Heart left ventricle (tissue), 16 donors: ENCODE measurements around the gene SRSF11. TPM values are rescaled to one million over a fixed set of nuclear protein-coding genes. Genes with fewer than 3 reads are reported as not detected.

ENCODE experiments used
- ATAC-seq, 4 donors: fragments of 200-7000 bp; cut with Tn5 transposase; one replicate each; pipeline ENCODE4 v1.9.1; 2020 to 2022; ENCODE audit warnings: moderate library complexity in 4 of 4, mild to moderate bottlenecking in 3 of 4, moderate number of reproducible peaks in 1 of 4
- DNase-seq, 5 donors: peaks; one replicate each; pipeline ENCODE4 v3.0.0-alpha.2; 2020
- H3K27ac ChIP-seq, 12 donors: fragments of 200-600 bp; sonication (generic) in 4 of 12; one replicate each; pipeline versions ENCODE4 v1.5.0 to v1.8.0; 2016 to 2022; ENCODE audit warnings: mild to moderate bottlenecking in 2 of 12
- H3K27me3 ChIP-seq, 9 donors: fragments of 200-600 bp; sonication (generic) in 2 of 9; one replicate each; pipeline versions ENCODE4 v1.5.1 to v1.8.0; 2016 to 2022; ENCODE audit warnings: mild to moderate bottlenecking in 3 of 9
- H3K36me3 ChIP-seq, 9 donors: fragments of 200-600 bp; sonication (generic) in 2 of 9; one replicate each; pipeline versions ENCODE4 v1.5.0 to v1.8.0; 2018 to 2022; ENCODE audit warnings: mild to moderate bottlenecking in 2 of 9
- H3K4me1 ChIP-seq, 12 donors: fragments of 200-600 bp; sonication (generic) in 4 of 12; one replicate each; pipeline versions ENCODE4 v1.5.0 to v1.8.0; 2016 to 2022; ENCODE audit warnings: mild to moderate bottlenecking in 3 of 12
- H3K4me3 ChIP-seq, 12 donors: fragments of 200-600 bp; sonication (generic) in 4 of 12; one replicate each; pipeline versions ENCODE4 v1.5.0 to v1.8.0; 2017 to 2022; ENCODE audit warnings: mild to moderate bottlenecking in 9 of 12, moderate library complexity in 4 of 12
- H3K9me3 ChIP-seq, 12 donors: fragments of 200-600 bp; sonication (generic) in 4 of 12; one replicate each; pipeline versions ENCODE4 v1.5.0 to v1.8.0; 2016 to 2022; ENCODE audit warnings: mild to moderate bottlenecking in 1 of 12
- CTCF ChIP-seq, 12 donors: fragments of 200-600 bp; sonication (generic) in 4 of 12; IDR thresholded peaks; one replicate each; pipeline versions ENCODE4 v1.5.0 to v1.8.0; 2018 to 2022; ENCODE audit warnings: antibody characterized with exemption in 12 of 12, mild to moderate bottlenecking in 5 of 12
- POLR2A ChIP-seq, 2 donors: fragments of 450-650 bp; IDR thresholded peaks; one replicate each; pipeline ENCODE4 v1.6.1; 2017; ENCODE audit warnings: antibody characterized with exemption in 2 of 2, mild to moderate bottlenecking in 2 of 2, moderate library complexity in 2 of 2
- WGBS, 4 donors: extraction: QIAGEN DNeasy Blood & Tissue Kit in 2 of 4; methylation state at CpG; one replicate each; pipeline versions ENCODE4 v1.1.5 to v1.1.7; 2013 to 2018; 5-methylcytosine and 5-hydroxymethylcytosine counted together
- intact Hi-C, 10 donors: fragments of 100-400 bp; cut with DNase I; formaldehyde crosslinking; loops; one replicate each; pipeline versions ENCODE4 v1.11.1 to v1.14.2; 2022
- polyA plus RNA-seq, 2 donors: library from polyadenylated mRNA; stranded (reverse); fragments of 200-250 nt; gene quantifications; one replicate each; pipeline ENCODE4 v1.2.3, GENCODE V29; 2013
- total RNA-seq, 9 donors: library from RNA; depleted of rRNA in 2 of 9; stranded (reverse); fragments of >200 nt in 2 of 9; fragmentation: NEBNext Ultra II Directional in 3 of 9; extraction: Animal tissue kit (Norgen Biotek cat#: 25700) in 3 of 9; gene quantifications; one replicate each; pipeline versions ENCODE4 v1.1.0 to v1.2.4, GENCODE V29; 2016 to 2023
- donor health status: ischemic (EF 13 %, LVEDD 7.1; RV severe dilation, severe dysfunction).
- donor health status: healthy with polysubstance abuse.
- donor health status: DM: no; HTN: yes; CAD: no.
- donor health status: DM: no; HTN: no; CAD: no.
- donor health status: ischemic (EF 25% LVEDD 6.9; RV normal size, moderate dysfunction).
- donor health status: ischemic (EF 25% LVEDD 5.7; RV mildly dilated, moderate dysfunction).
- donor health status: healthy.
- donor health status: DM: yes; HTN: yes; CAD: no.
- donor health status: ischemic (EF 35%, LVEDD 5.7; RV mildly dilated, moderate dysfunction).
- donor health status: nonischemic (EF 11% LVEDD 7.7; RV severe dilation, severe dysfunction).
- donor health status: DM: yes; HTN: yes; CAD: no.
- donor health status: PGD.
- donor health status: ischemic (EF 29% LVEDD 5.4; RV normal size, mild dysfunction).
- donor health status: nonischemic (EF 23%, LVEDD 6.1; RV moderate dilation, normal function).

Gene SRSF11
- total and polyA plus RNA-seq, 11 donors: 27.9 to 73.2 (median 53.6) TPM

DNA sequence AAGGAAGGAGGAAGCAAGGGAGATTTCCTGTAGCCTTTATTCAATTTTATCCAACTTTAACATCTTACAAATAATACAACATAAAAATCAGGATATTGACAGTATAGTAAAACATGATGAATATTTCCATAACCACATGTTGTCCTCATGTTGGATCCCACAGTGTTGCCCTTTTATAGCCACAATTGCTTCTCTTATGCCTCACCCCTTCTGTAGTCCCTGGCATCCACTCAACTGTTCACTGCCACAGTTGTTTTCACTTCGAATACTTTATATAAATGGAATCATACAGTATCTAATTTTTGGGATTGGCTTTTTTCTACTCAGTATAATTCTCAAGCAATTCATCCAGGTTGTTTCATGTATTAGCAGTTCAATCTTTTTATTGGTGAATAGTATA lies 44.8 kb downstream of the SRSF11 start:
- peaks cover 0 to 66% (median 44%) of the 10 kb centered on the region in 9 donors for H3K36me3 ChIP-seq
- no peak for ATAC-seq
- no peaks in the 10 kb centered on the region for H3K27me3 ChIP-seq
- intact Hi-C loops: loop anchor here in 1 of 10 donors (10.0 kb wide), 1 partner anchor 149 kb away; the partner anchor contains the start of gene CTH
- no peak overlapping the region for H3K27ac ChIP-seq
- peaks cover 0 to 14% (median 7%) of the 10 kb centered on the region in 12 donors for H3K4me1 ChIP-seq
- DNase-seq: no peak
- 68 to 85% (median 77%) methylated on average over 1 of the region's 1 CpG for WGBS, 4 donors
- H3K9me3 ChIP-seq: peaks cover 0 to 14% (median 0%) of the 10 kb centered on the region in 12 donors
- TF ChIP-seq POLR2A (IDR thresholded peaks at IDR 0.05) (no peak), CTCF (IDR thresholded peaks at IDR 0.05) (no peak)
- H3K4me3 ChIP-seq: no peak overlapping the region

GRCh38 chr1:70277875-70278274 lies 56.7 kb downstream of the SRSF11 start:
- intact Hi-C loops: no loop called here
- Histone ChIP-seq H3K4me1 (no peaks in the 10 kb centered on the region), H3K27ac (no peak overlapping the region), H3K4me3 (no peak overlapping the region), H3K27me3 (no peaks in the 10 kb centered on the region), H3K9me3 (no peaks in the 10 kb centered on the region), H3K36me3 (peaks cover 0 to 92% (median 40%) of the 10 kb centered on the region in 9 donors)
- 91 to 96% (median 95%) methylated on average over 5 of the region's 5 CpGs for WGBS, 4 donors
- ATAC-seq (no peak), DNase-seq (no peak)
- TF ChIP-seq CTCF (IDR thresholded peaks at IDR 0.05) (no peak), POLR2A (IDR thresholded peaks at IDR 0.05) (no peak)

- WGBS, 4 donors: 84 to 98% (median 96%) methylated on average over 1 of the region's 1 CpG
- no peaks in the 10 kb centered on the region for H3K27me3 ChIP-seq
- H3K36me3 ChIP-seq: peaks cover 0 to 92% (median 39%) of the 10 kb centered on the region in 9 donors
- no peak overlapping the region for H3K27ac ChIP-seq
- DNase-seq: no peak
- no peak overlapping the region for H3K4me3 ChIP-seq
- no peak for ATAC-seq
- H3K4me1 ChIP-seq: no peaks in the 10 kb centered on the region
- no peak for TF ChIP-seq POLR2A (IDR thresholded peaks at IDR 0.05)
- TF ChIP-seq CTCF (IDR thresholded peaks at IDR 0.05): no peak
- intact Hi-C loops: no loop called here
- no peaks in the 10 kb centered on the region for H3K9me3 ChIP-seq
Measured at GRCh38 chr1:70278710-70279109, 57.5 kb downstream of the SRSF11 start.

- Histone ChIP-seq H3K4me3 (no peak overlapping the region), H3K9me3 (no peaks in the 10 kb centered on the region), H3K36me3 (peaks cover 0 to 65% (median 22%) of the 10 kb centered on the region in 9 donors), H3K27ac (no peak overlapping the region), H3K27me3 (no peaks in the 10 kb centered on the region), H3K4me1 (no peaks in the 10 kb centered on the region)
- intact Hi-C loops: no loop called here
- TF ChIP-seq POLR2A (IDR thresholded peaks at IDR 0.05) (no peak), CTCF (IDR thresholded peaks at IDR 0.05) (no peak)
- WGBS, 4 donors: 95 to 98% (median 96%) methylated on average over 2 of the region's 2 CpGs
- ATAC-seq: no peak
- no peak for DNase-seq
Measured at GRCh38 chr1:70284366-70284765, 63.2 kb downstream of the SRSF11 start.
